ENCODE results near the gene RBMS3.
A peak's percentile ranks its signal among the peaks of the same experiment; 100 is the strongest.

RBMS3 gene

GRCh38 chr3:29914861-29915524 is 634.1 kb downstream of the RBMS3 start:
- peak; percentile 84 for DNase-seq

- no peak for DNase-seq
These were observed 638.7 kb downstream of the RBMS3 start for GRCh38 chr3:29919571-29919970.

GRCh38 chr3:29922992-29923746 is 642.3 kb downstream of the RBMS3 start:
- peak; percentile 87 for DNase-seq

GRCh38 chr3:29924783-29925561 is 644.1 kb downstream of the RBMS3 start:
- DNase-seq: peak; percentile 61

GRCh38 chr3:29926378-29926777 is 645.5 kb downstream of the RBMS3 start:
- DNase-seq: no peak

GRCh38 chr3:29932696-29933325 is 651.9 kb downstream of the RBMS3 start:
- no peak for DNase-seq

- DNase-seq: peak; percentile 25
These were observed 653.1 kb downstream of the RBMS3 start for GRCh38 chr3:29933802-29934490.

- no peak for DNase-seq
These were observed 653.9 kb downstream of the RBMS3 start for GRCh38 chr3:29934751-29935150.

GRCh38 chr3:29936054-29936453 is 655.2 kb downstream of the RBMS3 start:
- DNase-seq: no peak

GRCh38 chr3:29936766-29937165 is 655.9 kb downstream of the RBMS3 start:
- DNase-seq: no peak

GRCh38 chr3:29937185-29937584 is 656.3 kb downstream of the RBMS3 start:
- peak; percentile 91 for DNase-seq

- DNase-seq: no peak
These were observed 660.0 kb downstream of the RBMS3 start for GRCh38 chr3:29940759-29941323.

GRCh38 chr3:29942297-29942696 is 661.4 kb downstream of the RBMS3 start:
- no peak for DNase-seq

- peak; percentile 34 for DNase-seq
These were observed 668.3 kb downstream of the RBMS3 start for GRCh38 chr3:29949131-29949530.

- DNase-seq: no peak
These were observed 669.2 kb downstream of the RBMS3 start for GRCh38 chr3:29949940-29950616.

- no peak for DNase-seq
These were observed 671.6 kb downstream of the RBMS3 start for GRCh38 chr3:29952431-29952830.

GRCh38 chr3:29955413-29955812 is 674.5 kb downstream of the RBMS3 start:
- no peak for DNase-seq

GRCh38 chr3:29958816-29959215 is 677.9 kb downstream of the RBMS3 start:
- DNase-seq: no peak

- no peak for DNase-seq
These were observed 691.0 kb downstream of the RBMS3 start for GRCh38 chr3:29971895-29972294.

- DNase-seq: peak; percentile 95
These were observed 691.6 kb downstream of the RBMS3 start for GRCh38 chr3:29972320-29972993.

- no peak for DNase-seq
These were observed 692.9 kb downstream of the RBMS3 start for GRCh38 chr3:29973763-29974162.
